ENCODE data around the gene PIGV. TPM values are rescaled to one million over a fixed set of nuclear protein-coding genes. Genes with fewer than 3 reads are reported as not detected.

PIGV gene
- total RNA-seq, 1 experiment from 2014 or later, result 13.2 TPM

GRCh38 chr1:26784023-26784871 lies 3.5 kb upstream of the PIGV start:
- no TSS peak for BruUV-seq (replicated peaks)
- H3K36me3 ChIP-seq (ENCODE audit: control insufficient read depth in 1 of 2, insufficient read depth in 2 of 2, low read length in 2 of 2), result peaks cover 11 to 22% of the 10 kb centered on the region in 2 experiments; a peak in 2 of 4 replicates
- H3K79me2 ChIP-seq (ENCODE audit: insufficient read depth, low read length), result peaks cover 8% of the 10 kb centered on the region
- intact Hi-C loops (cut with micrococcal nuclease), result no loop called here
- ATAC-seq, result no peak
- H3K4me3 ChIP-seq (replicated peaks in 1 of 2; ENCODE audit: low read depth in 1 of 2, low read length in 2 of 2), result no peak overlapping the region
- POLR2A ChIA-PET, result interaction anchor here (1.6 kb wide), 1 partner anchor 84 kb away, joined by 3 read pairs; no protein-coding TSS in a partner anchor
- no peaks in the 10 kb centered on the region for H3K27me3 ChIP-seq (ENCODE audit: insufficient read depth, low read length)
- no peaks in the 10 kb centered on the region for H3K9me3 ChIP-seq (ENCODE audit: control insufficient read depth in 1 of 2, insufficient read depth in 1 of 2, low read depth in 1 of 2, low read length in 2 of 2)
- TF ChIP-seq POLR2AphosphoS5 (IDR thresholded peaks at IDR 0.05; ENCODE audit: low read depth, low read length) (no peak; the same call in 1 of the 2 replicates), EZH2phosphoT487 (IDR thresholded peaks at IDR 0.05; ENCODE audit: borderline replicate concordance) (no peak), ZNF274 (IDR thresholded peaks at IDR 0.05; ENCODE audit: low read depth, low read length) (no peak), TCF7L2 (IDR thresholded peaks at IDR 0.05; ENCODE audit: borderline replicate concordance, extremely low read depth, insufficient read depth, insufficient read length) (no peak), SIN3A (IDR thresholded peaks at IDR 0.05; ENCODE audit: low read depth) (no peak), CTCF (IDR thresholded peaks at IDR 0.05 in 2 of 3, conservative IDR thresholded peaks at IDR 0.05 in 1 of 3; ENCODE audit: borderline replicate concordance in 1 of 3, insufficient read depth in 1 of 3, low read depth in 2 of 3, low read length in 2 of 3) (no peak), CEBPB (IDR thresholded peaks at IDR 0.05; ENCODE audit: low read depth) (no peak), ZBTB33 (IDR thresholded peaks at IDR 0.05; ENCODE audit: extremely low read depth, insufficient replicate concordance, low read length) (no peak), YY1 (IDR thresholded peaks at IDR 0.05; ENCODE audit: extremely low read depth, insufficient replicate concordance, low read depth, low read length) (no peak), MAX (IDR thresholded peaks at IDR 0.05) (no peak), ZFX (IDR thresholded peaks at IDR 0.05) (no peak), ATF3 (IDR thresholded peaks at IDR 0.05) (no peak), FOSL1 (IDR thresholded peaks at IDR 0.05; ENCODE audit: low read depth) (no peak), SRF (IDR thresholded peaks at IDR 0.05; ENCODE audit: low read depth) (no peak), SP1 (IDR thresholded peaks at IDR 0.05; ENCODE audit: low read depth) (no peak), REST (IDR thresholded peaks at IDR 0.05; ENCODE audit: low read depth) (no peak)
- H2AFZ ChIP-seq (ENCODE audit: low read depth, low read length, poor library complexity, severe bottlenecking), result no peak overlapping the region
- CTCF ChIA-PET, result interaction anchor here (1.0 kb wide), 1 partner anchor 182 kb away, joined by 3 read pairs; no protein-coding TSS in a partner anchor
- RAD21 ChIA-PET (ENCODE audit: low non-redundant PET in 1 of 2, low total read pairs in 2 of 2, uncharacterized antibody in 2 of 2, unreplicated experiment in 2 of 2), result no interaction called here
- 0 out of 2 replicates have a peak, but pooled peaks cover 3% of the 10 kb centered on the region for H4K20me1 ChIP-seq (ENCODE audit: insufficient read depth)
- peak overlapping the region; percentile 20; the same call in 1 of the 2 replicates for H3K4me2 ChIP-seq (ENCODE audit: low read length)
- no peaks in the 10 kb centered on the region for H3K9me2 ChIP-seq (ENCODE audit: insufficient read depth)
- H3K9ac ChIP-seq (ENCODE audit: low read length), result no peak overlapping the region
- peaks cover 21 to 57% of the 10 kb centered on the region in 2 experiments for H3K4me1 ChIP-seq (ENCODE audit: control insufficient read depth in 1 of 2, insufficient read depth in 2 of 2, low read length in 2 of 2)
- DNase-seq (ENCODE audit: low read depth, low spot score), result no peak
- H3K27ac ChIP-seq (ENCODE audit: low read depth, low read length), result no peak overlapping the region

Data from HCT116 (cell line).